Mucosa of gallbladder (tissue), 1 donor: ENCODE data around the gene SMC1B. TPM values are rescaled to one million over a fixed set of nuclear protein-coding genes. Genes with fewer than 3 reads are reported as not detected.
"Not testable (repeated sequence)": the region's sequence is repeated elsewhere in the genome, so short reads cannot be mapped to it uniquely, and the experiment has no call there.

Experiments used
- DNase-seq: peaks from one replicate; pipeline ENCODE4 v3.0.0-alpha.2; 2020; ENCODE audit warnings: low spot score
- total RNA-seq: library from RNA; stranded (reverse); gene quantifications from one replicate; pipeline ENCODE4 v1.2.1, GENCODE V29; 2021
- donor health status: DM: no; HTN: no; CAD: no.

SMC1B gene
- total RNA-seq, 1 donor from 2014 or later = not detected

GRCh38 chr22:45343143-45343542, 70.3 kb downstream of the SMC1B start:
- no peak for DNase-seq

DNA sequence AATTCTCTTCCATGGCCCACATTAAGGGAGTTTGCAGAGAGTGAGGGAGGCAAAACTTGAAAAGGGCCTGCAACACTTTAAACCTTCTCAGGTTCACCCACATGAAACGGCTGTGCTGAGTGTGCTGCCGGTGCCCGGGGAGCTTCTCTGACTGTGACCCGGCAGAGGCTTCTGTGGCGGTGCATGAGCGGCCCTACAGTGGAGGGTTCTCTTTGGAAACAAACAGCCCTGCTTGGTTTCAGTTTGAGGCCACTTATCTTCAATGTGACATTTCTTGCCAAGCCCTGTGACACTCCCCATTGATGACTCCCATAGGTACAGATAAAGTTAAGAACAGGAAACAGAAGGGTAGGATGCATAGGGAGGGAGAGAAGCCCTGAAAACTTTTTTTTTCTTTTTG, 71.9 kb downstream of the SMC1B start:
- DNase-seq = no peak

DNA sequence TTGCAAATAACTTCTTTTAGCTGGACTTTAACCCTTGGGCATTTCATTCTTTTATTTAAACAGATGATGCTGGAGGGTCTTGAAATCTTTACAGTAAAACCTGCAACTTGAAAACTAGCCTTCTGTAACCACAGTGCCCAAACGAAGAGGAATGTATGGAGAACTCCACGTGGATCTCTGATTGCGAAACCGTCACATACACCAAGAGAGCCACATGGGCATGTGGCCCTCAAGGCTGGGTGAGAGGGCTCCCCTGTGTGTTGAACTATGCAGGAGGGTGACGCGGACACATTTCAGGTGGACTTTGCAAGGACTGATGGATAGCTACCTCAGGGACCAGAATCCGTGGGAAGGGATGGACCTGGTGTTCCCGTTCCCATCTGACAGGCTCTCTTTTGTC, 73.1 kb downstream of the SMC1B start:
- DNase-seq = no peak

GRCh38 chr22:45338795-45339194, 74.6 kb downstream of the SMC1B start:
- DNase-seq = no peak

GRCh38 chr22:45337536-45337935, 75.9 kb downstream of the SMC1B start:
- DNase-seq = no peak

- peak; percentile 77 for DNase-seq
Observed at GRCh38 chr22:45336971-45337431, 76.4 kb downstream of the SMC1B start.

DNA sequence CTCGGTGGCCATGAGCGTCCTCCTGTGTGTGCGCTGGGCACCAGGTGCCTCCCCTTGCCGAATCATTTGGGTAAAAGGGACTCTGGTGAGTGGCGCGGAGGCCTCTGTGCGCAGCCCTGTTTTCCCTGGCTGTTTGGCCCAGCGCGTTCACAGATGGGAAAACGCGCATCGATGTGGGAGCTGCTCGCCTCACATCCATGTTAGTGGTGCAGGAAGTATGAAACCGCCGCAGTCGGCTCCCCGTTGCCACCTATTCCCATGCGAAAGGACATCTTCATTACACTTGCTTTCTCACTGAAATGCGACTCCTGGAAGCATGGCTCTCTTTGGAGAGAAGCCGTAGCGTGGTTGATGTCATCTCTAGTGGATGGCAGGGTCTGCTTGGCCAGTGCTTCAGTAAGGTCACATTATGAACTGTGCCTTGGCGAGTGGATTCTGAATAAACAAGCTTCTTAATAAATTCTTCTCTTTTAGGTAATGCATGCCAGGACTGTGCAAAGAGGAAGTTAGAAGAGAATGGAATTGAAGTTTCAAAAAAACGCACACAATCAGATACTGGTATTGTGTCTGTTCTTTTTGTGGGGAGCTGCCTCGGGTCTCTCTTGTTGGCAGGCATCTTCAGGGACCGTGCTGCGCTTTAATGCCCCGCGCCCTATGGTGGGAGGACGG, 77.4 kb downstream of the SMC1B start:
- no peak for DNase-seq

DNA sequence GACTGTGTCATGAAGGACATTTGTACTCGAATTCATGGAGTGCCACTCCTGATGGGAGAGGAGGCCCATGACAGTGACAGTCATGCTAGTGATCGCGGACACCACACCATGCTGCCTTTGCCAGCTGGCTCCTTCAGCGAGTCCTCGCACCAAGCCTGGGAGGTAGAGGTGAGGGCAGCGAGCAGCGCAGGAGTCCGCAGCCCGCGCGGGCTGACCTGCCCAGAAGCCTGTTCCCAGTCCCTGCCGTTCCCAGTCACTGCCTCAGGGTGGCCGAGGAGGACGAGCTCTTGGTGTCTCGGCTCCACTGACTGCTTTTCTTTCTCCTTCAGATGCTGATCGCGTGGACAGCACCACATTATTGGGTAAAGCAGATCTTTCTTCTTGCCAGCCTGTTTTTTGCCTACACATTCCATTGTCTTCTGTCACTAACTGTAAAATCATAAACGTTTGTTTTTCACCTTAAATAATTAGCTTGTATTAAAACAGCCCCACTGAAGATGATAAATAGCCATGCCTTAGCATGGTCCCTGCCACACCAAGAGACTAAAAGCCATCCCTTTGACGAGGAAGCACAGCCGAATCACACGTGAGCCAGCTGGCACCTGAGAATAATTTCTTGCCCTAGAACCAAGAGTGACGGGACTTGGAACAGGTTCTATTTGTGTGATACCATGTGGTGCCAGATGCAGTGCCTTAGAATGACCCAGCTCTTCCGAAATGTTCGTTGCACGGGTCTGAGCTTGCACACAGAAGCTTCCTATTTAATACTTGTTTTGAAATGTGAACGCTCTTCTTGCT, 78.2 kb downstream of the SMC1B start:
- DNase-seq = no peak

DNA sequence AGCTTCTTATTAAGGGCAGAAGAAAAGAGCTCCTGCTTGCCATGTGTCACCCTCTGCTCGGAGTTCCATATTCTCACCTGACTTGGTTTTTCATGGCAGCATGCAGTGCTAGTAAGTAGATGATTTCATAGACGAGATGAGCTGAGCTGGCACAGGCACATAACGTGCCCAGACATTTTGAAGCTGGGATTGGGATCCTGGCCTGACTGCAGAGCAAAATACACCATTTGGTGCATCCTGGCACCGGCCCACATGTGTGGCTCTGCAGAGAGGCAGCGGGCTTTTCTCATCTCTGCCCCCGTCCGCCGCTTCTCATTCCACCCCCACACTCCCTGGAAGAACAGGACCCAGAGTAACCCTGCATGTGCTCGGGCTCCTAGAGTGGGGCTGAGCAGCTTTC, 78.9 kb downstream of the SMC1B start:
- no peak for DNase-seq

- no peak for DNase-seq
Observed at GRCh38 chr22:45334068-45334467, 79.3 kb downstream of the SMC1B start.

- no peak for DNase-seq
Observed at GRCh38 chr22:45332001-45332400, 81.4 kb downstream of the SMC1B start.

GRCh38 chr22:45331486-45331885, 81.9 kb downstream of the SMC1B start:
- no peak for DNase-seq

DNA sequence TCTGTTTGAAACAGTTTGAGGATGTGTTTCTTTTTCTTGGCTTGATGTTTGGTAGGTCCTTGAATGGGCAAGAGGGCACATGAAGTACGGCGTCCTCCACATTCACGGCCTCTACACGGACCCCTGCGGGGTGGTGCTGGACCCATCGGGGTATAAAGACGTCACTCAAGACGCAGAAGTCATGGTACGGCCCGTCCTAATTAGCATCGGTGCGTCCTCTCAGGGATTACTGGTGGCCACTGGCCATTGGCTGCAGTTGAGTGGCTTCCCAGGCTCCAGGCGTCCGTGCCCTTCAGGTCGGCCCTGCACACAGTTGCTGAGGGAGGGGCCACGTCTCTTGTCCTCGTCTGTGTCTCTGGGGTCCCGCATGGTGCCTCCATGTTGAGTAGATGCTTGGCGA, 82.9 kb downstream of the SMC1B start:
- DNase-seq = no peak

DNA sequence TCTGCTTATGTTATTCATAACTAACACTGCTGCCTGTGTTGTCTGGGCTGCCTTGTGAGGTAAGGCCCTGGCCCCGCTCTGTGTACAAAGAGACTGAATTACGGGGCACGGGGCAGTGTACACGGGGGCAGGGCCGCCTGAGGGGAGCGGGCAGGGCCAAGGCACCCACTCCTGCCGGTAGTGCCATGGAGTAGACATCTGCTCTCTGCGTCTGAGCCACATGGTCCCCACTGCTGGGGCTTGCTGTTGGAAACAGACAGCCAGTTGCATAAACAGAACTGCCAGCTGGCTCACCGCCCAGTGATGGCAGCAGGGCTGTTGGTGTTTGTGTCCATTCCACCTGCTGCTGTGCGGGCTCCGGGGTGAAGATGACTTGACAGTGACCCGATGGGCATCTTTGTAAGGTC, 83.9 kb downstream of the SMC1B start:
- DNase-seq = peak; percentile 28

DNA sequence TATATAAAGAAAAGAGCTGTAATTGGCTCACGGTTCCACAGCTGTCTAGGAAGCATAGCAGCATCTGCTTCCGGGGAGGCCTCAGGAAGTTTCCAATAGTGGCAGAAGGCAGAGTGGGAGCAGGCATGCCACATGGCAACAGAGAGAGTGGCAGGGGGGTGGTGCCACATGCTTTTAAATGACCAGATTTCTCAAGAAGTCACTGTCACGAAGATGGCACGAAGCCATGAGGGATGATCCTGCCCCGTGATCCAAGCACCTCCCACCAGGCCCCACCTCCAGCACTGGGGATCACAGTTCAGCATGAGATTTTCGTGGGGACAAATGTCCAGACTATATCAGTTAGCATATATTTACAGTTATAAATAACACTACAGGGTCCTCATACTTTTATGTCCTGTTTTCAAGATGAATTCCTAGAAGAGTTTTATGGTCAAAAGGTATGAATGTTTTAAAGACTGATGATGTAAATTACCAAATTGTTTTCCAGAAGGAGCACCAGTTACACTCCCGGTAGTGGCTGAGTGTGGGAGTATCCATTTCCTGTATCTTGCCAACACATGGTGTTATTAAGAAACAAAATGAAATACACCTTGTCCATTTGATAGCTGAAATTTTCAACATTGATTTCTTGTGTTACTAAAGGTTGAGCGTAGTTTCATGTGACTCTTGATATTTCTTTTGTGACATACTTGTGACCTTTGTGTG, 84.4 kb downstream of the SMC1B start:
- DNase-seq = no peak

- not testable (repeated sequence) for DNase-seq
Observed at GRCh38 chr22:45328261-45328660, 85.1 kb downstream of the SMC1B start.

GRCh38 chr22:45324311-45324711, 89.1 kb downstream of the SMC1B start:
- DNase-seq = no peak

DNA sequence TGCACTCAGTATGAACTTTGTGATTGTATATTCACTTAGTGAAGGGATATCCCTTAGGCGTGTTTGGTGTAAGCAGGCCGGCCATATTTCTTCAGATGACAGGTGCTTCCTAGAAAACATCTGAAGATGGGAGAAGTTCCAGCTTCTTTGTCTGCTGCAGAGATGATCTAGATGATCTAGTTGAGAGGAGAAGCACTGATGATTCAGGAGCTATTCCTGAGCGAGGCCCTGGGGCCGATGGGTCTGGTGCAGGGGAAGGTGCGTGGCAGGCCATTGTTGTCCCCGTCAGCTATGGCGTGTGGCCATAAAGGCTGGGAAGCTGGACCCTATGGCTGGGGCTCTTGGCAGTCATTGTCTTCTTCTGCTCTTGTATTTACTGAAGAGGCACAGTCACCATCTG, 89.7 kb downstream of the SMC1B start:
- no peak for DNase-seq

DNA sequence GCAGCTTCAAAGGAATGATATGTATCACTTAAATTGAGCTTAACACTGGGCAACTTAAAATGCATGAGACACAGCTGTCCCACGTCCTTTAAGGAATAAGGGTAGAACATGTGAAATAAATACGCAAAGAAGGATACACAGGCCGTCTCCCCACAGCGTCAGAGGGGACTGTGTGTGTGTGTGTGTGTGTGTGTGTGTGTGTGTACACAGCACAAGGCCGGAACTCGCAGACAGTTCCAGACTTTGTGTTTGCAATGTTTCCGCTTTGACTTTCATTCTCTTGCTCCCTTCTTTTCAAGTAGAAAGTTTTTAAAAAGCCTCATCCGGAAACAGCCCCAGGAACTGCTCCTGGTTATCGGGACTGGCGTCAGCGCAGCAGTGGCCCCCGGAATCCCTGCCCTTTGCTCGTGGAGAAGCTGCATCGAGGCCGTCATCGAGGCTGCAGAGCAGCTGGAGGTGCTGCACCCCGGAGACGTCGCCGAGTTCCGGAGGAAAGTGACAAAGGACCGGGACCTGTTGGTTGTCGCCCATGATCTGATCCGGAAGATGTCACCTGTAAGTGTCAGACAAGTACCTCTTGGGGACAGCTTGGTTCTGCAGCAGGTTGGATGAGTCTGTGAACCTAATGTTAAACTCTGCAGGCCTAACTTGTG, 90.4 kb downstream of the SMC1B start:
- no peak for DNase-seq

GRCh38 chr22:45321827-45322226, 91.6 kb downstream of the SMC1B start:
- no peak for DNase-seq

GRCh38 chr22:45320357-45320976, 92.9 kb downstream of the SMC1B start:
- DNase-seq = peak; percentile 42

DNA sequence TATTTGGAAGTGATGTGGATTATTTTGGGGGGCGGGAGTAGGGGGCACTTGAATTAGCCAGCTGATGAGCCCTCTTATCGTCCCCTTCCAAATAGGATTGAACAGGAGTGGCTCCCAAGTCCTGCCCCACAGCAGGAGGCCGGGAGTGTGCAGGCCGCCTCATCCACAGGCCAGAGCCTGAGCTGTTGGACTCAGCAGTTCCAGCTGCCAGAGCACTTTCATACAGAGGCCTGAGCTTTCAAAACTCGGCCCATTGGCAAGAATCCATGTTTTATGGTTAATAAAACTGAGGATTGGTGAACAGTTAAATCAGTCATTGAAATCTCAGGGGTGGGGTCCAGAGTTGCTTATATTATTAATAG, 94.1 kb downstream of the SMC1B start:
- DNase-seq = no peak
